Central memory CD4-positive, alpha-beta T cell (primary cell): ENCODE results near the gene GPT2.
A peak's percentile ranks its signal among the peaks of the same experiment; 100 is the strongest.

Experiments
- DNase-seq: peaks from one replicate; pipeline ENCODE4 v3.0.0; 2022

Gene GPT2

DNA sequence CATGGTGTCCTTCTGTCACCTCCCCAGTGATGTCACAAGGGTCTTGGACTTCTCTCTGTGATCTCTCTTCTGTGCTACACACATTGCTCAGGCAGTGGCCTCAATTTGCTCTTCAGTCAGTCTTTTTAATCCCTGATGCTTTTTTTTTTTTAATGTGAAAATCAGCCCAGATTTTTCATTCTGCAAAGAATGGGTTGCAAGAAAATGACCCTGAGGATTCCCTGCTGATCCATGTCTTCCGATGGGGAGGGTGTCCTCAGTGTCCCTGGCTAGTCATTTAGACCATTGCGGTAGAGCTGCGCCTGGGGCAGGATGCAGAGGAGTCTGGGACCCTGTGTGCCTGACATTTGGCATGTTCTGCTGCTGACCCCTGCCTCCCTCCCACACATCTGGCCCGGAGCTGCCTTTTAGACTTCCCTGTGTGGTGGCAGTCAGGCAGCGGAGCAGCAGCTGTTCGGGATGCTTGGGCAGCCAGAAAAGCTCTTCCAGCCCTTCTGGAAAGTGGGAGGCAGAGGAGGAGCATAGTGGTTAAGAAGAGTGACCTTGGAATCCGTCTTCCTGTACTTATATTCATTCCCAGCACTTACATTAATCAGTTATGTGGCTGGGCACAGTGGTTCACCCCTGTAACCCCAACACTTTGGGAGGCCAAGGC is 12.3 kb downstream of the GPT2 start:
- no peak for DNase-seq

DNA sequence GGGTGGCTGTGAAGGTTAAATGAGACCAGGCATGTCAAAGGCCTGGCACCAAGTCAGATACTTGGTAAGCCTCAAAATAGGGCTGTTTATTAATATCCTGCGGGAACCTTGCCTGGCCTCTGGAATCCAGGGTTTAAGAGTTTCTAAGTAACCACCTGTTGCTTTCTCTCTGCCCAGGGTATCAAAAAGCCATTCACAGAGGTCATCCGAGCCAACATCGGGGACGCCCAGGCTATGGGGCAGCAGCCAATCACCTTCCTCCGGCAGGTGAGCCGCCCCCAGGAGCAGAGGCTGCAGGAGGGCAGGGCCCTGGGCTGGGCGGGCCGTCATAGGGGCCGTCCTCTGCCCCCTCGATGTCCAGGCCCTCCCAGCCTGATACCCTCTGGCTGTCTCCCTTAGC is 13.3 kb downstream of the GPT2 start:
- no peak for DNase-seq

DNA sequence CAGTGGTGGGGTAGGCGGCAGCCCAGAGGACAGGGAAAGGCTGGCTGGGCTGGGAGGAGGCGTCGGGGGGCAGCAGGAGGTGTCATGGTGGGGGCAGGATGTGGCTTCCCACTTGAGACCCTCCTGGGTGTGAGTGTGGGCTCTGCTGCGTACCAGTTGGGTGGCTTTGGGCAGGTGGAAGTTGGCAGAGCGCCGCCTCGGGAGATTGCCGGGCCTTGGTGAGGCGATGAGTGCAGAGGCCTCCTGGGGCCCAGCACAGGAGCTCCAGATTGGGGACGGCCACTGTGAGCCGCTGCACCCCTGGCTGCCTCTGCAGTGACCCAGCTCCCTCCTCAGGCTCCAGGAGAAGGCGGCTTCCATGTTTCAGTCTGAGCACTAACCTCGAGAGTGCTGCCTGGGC is 13.8 kb downstream of the GPT2 start:
- no peak for DNase-seq

DNA sequence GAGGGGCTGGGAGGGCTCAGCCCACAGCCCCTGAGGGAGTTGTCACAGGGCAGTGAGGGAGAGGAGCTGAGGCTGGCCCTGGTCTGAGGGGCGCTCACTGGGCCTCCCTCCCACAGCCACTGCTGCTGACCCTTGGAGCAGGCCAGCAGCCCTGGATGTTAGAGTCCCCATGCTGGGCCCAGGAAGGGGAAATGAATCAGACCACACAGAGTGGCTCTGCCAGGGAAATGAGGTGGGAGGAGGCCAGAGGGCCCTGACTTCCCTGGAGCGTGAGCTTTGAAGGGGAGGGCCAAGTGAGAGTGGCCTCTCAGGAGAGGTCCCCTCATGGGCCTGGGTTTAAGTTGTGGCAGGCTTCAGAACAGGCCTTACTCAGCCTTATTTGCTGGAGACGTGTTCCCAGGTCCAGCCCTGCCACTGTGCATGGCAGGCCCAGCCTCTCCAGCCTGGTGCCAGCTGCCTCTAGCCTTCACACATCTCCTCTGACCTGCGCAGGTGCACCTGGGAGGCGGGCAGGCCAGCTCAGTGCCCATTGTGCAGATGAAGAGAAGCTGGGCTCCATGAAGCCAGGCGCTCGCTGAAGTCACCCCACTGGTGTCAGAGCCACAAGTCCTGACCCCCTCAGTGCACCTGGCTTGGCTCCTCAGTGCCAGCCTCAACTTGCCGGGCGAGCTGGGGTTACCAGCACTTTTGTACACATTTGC is 15.4 kb downstream of the GPT2 start:
- DNase-seq: no peak

DNA sequence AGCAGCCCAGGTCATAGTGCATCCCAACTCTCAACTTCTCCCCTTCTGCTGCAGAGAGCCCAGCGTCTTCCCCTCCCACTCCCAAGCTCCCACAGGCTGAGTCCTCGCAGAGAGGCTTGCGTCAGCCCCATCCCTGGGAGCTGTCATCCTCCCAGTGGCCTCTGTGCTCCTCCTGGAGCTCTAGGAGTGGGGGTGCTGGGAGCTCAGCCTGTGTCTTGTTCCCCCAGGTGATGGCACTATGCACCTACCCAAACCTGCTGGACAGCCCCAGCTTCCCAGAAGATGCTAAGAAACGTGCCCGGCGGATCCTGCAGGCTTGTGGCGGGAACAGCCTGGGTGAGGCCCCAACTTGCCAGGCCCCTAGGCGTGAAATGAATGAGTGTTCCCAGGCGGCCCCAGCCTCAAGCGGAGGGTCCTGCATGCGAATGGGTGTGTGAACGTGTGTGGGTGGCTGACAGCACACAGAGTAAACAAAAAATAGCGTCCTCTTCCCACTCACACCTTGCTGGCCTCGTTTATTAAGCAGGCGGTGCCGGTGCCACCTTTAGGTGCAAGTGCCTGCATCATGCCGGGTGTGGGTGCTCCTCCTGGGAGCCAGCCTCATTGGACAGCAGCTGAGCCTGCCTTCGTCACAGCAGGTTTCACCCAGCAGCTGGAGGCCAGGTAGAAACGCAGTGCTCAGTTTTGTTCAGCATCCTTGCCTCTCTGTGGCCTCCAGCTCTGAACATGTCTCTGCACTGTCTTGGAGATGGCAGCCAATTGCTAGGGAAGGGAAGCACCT is 16.5 kb downstream of the GPT2 start:
- no peak for DNase-seq

DNA sequence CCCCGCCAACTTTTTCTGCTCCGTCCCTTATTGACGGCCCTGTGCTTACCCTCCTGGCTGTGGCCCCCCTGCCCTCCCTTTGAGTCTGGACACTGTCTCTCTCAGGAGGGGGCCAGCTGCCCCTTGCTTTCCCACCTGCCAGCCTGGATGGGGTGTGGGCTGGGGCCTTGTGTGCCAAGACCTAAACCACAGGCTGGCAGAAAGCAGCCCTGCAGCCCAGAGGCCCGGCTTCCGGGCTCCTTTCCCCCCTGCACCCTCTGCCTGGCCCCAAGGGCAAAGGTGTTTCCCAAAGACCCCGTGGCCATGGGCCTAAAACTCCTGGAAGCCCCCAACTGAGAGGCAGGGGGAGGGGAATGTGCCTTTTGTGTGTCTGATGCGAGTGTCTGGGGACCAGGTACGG is 17.5 kb downstream of the GPT2 start:
- DNase-seq: no peak

DNA sequence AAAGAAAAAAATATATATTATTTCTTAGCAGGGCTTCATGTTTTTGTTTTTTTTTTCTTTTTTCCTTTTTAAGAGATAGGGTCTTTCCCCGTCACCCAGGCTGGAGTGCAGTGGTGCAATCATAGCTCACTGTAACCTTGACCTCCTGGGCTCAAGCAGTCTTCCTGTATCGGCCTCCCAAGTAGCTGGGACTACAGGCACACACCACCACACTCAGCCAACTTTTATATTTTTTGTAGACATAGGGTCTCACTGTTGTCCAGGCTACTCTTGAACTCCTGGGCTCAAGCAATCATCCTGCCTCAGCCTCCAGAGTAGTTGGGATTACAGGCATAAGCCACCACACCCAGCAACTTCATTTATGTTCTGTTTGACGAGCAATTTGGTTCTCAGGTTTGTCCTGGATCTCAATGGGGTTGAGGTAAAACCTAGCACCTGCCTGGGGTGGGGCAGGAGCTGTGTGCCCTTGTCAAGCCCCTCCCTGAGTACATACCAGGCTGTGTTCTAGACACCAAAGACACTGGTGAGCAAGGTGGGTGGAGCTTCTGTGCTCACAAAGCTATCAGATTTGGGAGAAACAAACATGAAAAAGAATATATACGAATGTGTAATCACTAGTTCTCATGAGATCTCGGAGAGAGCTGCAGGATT is 19.2 kb downstream of the GPT2 start:
- DNase-seq: no peak

DNA sequence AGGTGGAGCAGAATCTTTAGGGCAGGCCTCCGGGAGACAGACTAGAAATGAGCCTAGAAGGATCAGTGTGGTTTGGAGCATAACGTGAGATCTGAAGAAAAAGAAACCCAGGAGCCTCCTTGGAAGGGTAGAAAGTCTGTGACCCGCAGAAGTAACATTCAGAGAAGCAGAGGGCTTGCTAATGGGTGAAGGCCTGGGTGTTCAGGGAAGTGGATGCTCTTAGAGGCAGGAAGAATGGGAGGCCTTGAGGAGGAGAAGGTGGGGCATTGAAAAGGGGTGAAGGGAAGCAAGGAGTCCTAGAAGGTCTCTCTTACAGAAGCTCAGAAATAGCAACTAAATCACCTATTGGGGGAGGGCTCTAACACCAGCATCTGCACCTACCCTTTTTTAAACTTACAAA is 20.3 kb downstream of the GPT2 start:
- no peak for DNase-seq

DNA sequence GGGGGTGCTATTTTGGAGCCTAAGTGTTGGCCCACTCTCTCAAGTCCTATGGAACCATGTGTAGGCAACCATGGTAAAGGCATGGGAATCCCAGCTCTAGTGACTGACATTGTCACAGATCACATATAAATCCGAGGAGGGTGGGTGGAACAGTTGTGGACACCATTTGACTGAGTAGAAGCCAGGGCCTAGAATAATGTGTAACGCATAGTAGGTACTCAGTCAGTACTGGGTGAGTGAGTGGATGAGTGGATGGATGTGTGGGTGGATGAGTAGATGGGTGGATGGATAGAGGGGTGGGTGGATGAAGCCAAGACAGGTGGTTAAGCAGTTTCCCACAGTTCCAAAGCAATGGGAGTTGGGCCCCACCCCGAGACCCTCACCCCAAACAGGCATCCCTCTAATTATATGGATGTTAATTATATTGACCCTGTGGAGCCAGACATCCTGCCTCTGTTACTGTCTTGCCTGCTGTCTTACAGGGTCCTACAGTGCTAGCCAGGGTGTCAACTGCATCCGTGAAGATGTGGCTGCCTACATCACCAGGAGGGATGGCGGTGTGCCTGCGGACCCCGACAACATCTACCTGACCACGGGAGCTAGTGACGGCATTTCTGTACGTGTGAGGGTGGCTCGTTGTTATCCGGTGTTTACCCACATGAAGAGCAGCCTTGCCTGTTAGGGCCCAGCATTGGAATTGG is 22.3 kb downstream of the GPT2 start:
- DNase-seq: no peak

DNA sequence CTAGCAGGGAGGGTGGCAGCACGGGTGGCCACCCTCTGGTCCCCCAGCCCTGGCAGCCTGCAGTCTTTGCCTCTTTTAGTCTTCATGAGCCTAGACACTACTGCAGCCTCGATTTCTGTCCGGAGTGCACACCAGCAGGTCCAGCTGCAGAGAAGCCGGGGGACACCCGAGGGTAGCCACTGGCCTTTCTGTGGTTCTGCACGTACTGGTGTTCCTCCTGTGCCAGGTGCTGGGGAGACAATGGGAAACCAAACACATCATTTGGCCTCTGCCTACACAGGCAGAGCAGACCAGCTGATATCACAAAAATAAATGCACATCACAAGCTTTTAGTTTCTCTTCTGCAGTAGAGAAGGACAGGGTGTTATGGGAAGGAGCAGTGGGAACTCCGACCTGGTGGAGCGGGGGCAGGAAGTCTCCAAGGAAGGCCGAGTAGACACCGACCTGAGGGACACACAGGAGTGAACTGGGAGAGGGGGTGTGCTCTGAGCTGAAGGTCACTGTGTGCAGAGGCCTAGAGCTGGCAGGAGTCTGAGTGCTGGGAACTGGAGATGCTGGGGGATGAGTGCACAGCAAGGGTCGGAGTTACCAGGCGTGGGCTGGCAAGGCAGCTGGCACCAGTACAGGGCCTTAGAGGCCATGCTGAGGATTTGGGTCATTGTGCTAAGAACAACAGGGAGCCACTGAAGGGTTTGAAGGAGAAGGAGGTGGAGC is 23.1 kb downstream of the GPT2 start:
- DNase-seq: no peak

DNA sequence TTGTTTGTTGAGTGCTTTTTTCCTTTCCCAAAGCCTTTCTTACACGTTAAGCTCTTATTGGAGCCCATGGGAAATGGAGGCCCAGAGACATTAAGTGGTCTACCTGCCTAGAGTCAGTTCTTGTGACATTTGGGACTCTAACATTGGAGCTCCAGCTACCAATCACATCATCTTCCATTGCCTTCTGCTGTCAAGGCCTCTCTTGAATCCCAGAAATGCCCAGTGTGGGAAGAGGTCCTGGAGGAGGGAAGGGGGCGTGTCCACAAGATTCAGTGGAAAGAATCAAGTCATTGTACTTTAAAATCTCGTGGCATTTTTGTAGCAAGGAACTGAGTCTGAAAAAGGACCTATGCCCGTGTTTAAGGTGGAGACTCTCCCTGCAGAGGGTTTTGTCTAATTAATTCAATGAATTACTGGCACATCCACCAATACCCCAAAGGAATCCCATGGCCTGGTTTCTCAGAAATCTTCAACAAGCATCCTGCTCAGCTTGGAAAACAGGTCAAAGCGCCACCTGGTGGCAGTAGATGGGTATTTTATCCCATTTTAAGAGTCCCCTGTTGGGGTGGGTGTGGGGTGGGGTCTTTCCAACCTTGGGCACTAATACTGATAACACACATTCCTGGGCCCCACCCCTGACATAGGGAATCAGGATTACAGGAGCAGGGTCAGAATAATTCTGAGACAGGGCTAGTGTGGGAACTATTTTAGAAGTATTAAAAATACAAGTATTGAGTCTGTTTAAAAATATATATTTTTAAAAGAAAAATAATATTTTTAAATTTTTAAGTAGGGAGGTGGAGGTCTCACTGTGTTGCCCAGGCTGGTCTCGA is 24.6 kb downstream of the GPT2 start:
- DNase-seq: peak; percentile 35

DNA sequence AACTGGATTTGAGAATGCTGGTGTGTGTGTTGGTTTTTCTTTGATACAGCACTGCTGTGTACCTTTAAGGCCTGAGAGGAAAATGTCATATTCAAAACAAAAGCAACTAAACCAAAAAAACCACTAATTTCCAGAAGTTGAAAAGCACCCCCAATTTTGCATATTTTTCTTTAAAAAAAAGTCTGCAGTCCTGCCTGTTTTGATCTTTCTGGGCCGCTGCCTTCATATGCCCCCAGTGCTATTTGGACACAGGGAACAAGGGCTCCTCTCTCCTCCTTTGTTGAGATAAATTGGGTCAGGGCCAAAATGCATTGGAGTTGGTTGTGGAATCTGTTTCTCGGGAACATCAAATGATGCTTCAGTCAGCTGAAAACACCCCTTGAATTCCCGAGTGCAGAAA is 26.9 kb downstream of the GPT2 start:
- no peak for DNase-seq

DNA sequence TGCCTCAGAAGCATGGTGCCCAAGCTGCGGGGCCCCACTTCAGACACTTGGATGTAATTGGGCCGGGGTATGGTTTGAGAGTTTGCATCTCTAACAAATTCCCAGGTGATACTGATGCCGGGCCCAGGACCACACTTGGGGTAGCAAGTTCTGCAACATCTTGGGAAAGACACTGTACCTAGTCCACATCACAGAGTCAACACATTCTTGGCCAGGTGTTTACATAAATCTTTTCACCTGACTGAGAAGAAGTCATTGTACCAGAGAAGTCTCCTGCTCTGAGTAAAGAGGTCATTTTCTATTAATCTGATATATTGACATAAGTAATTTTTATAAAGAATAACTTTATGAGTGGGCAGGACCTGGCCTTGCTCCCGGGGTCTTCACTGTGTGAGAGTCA is 27.5 kb downstream of the GPT2 start:
- DNase-seq: no peak

DNA sequence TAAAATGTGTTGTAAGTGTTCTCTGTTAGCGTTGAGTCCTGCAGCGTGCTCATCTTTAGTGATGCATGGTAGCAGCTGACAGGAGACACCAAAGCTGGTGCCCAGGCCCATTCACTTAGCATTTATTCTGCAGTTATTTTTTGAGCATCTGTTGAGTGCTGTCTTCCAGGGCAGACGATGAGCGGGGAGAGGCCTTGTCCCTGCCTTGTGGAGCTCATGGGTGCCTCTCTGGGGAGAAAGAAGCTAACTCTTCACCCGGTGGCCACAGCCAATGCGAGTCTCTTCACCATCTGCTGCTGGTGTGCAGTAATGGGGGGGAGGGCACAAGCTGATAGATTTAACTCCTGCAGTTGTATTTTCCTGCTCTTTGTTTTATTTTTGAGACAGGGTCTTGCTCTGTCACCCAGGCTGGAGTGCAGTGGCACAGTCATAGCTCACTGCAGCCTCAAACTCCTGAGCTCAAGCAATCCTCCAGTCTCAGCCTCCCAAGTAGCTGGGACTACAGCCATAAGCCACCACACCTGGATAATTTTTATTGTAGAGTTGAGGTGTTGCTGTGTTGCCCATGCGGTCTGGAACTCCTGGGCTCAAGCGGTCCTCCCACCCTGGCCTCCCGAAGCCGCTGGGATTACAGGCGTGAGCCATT is 30.5 kb downstream of the GPT2 start:
- no peak for DNase-seq

DNA sequence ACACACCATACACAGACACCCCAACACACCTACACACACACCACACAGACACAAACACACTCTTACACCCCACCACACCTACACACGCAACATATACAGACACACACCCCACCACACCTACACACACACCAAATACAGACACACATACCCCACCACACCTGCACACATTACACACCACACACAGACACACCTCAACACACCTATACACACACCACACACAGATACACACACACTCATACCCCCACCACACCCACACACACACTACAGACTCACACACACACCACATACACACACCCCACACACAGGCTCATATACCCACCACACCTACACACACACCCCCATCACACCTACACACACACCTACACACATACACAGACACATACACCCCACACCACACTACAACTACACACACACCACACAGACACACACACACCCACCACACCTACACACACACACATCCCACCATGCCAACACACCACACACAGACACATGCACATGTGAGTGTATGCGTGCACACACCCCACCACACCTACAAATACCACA is 31.4 kb downstream of the GPT2 start:
- DNase-seq: no peak

DNA sequence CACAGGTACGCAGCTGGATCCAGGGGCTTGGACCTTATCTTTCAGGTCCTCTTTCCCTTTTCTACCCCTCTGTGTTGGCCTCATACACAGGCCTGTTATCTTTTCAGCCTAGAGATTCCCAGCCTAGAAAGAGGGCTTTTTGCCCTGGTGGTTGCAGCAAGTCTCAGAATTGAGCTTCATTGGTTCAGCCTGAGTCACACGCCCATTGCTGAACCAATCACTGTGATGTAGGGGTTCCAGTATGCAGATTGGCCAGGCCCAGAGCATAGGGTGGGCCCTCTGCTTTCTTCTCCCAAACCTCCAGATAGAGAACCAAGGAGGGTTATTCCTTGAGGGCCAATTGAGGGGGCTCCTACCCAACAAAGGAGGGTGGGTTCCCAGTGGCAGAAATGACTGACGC is 32.8 kb downstream of the GPT2 start:
- DNase-seq: no peak

DNA sequence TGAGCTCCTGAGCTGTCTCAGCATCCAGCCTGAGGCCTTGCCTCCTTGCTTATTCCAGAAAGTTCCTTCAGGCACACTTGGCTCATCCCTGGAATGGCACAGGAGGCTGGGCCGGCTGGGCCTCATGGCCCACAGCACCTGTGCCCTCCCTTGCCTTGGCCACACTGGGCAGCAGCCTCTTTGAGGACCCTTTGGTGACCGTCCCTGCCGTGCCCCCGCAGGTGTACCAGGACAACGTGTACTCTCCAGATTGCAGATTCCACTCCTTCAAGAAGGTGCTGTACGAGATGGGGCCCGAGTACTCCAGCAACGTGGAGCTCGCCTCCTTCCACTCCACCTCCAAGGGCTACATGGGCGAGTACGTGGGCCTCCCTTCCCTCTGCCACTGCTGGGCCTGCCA is 34.2 kb downstream of the GPT2 start:
- no peak for DNase-seq

DNA sequence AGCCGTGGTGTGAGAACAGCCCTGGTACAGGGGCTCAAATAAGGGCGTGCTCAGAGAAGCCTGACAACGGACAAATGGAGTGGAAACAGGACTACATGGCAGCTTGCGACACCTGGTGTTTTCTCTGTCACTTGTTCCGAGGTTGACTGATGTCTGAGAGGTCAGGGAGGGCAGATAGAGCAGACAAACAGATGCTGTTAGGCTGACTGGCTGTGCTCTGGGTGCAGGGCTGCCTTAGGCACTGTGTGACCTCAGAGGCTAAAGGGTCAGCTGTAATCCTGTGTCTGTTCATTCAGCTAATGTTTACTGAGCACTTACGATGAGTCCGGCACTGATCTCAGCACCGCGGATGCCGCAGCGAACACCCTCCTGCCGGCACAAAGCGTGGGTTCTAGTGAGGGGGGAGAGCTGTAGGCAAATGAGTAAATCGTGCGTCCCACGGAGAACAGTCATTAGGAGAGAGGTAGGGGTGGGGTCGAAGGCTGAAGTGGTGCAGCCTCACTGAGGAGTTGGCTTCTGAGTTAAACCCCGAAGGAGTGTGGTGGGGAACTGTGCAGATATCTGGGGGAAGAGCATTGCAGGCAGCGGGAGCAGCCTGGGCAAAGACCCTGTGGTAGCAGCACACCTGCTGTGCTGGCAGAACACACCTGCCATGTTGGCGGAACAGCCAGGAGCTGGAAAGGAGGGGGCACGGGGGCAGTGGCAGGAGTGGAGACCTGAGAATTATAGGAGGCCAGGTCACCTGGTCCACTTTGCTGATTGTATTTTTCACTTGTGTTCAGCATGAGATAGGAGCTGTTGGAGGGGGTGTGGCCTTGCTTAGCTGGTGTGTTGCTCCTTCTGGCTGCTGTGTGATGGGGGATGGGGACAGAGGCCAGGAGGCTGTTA is 35.0 kb downstream of the GPT2 start:
- DNase-seq: no peak

DNA sequence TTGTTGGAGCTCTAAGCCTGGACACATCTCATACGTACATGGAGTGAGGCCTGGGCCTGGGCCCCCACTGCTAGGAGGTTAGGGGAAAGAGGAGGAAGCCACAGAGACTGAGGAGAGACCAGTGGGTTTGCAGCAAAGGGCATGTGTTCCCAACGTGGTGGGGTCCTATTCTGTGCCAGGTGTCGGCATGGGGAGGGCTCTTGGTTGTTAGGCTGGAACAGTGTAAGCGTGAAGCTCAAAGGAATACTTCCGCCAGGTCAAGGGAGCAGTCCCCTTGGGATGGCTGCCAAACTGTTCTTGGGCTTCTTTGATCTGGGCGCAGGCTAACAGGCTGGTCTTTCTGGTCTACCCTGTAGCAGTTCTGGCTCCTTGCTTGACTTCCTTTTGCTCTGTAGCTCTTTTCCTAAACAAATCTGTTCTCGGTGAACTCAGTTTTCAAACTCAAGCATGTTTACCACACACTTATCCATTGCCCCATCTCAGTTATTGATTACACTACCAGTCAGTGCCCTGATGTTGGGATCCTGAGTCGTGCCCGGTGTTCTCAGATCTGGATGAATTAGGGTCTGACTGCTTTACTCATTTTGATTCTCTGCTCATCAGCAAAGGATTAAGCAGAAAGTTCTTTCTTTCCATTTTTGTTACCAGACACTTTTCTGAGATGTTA is 36.4 kb downstream of the GPT2 start:
- no peak for DNase-seq
